Panc1 (cell line): ENCODE results near the gene PPARD. TPM values are rescaled to one million over a fixed set of nuclear protein-coding genes. Genes with fewer than 3 reads are reported as not detected.

Source experiments
- ATAC-seq: fragments of 200-7000 bp; cut with Tn5 transposase; 2 replicates; pipeline ENCODE4 v1.9.1; 2020; ENCODE audit warnings: mild to moderate bottlenecking, moderate library complexity
- BruUV-seq: library from RNA; stranded (reverse); fragments of 400-500 nt; replicated peaks from 2 replicates; lab custom pipeline; 2021; lab: Mats Ljungman, UMichigan
- CTCF ChIA-PET: fragments of 300-600 bp; sonication (Branson Sonifier 250); formaldehyde crosslinking; loops from one replicate; lab custom pipeline; 2022; ENCODE audit warnings: antibody characterized with exemption; lab: Charles Lee
- POLR2A ChIA-PET: fragments of 300-600 bp; sonication (Branson Sonifier 250); formaldehyde crosslinking; loops from one replicate; lab custom pipeline; 2022; ENCODE audit warnings: antibody characterized with exemption; lab: Charles Lee
- DNase-seq: peaks from one replicate; pipeline ENCODE4 v3.0.0-alpha.2; 2010; ENCODE audit warnings: low read depth, low spot score
- H3K27ac ChIP-seq: 2 replicates; pipeline ENCODE4 v1.5.1; 2011; ENCODE audit warnings: mild to moderate bottlenecking, low read length, inconsistent platforms
- H3K27me3 ChIP-seq: fragments of 200-500 bp; sonication (Bioruptor generic); 2 replicates; pipeline ENCODE4 v1.6.0; 2014; ENCODE audit warnings: low read length, inconsistent platforms; ENCODE audit not compliant: control insufficient read depth, insufficient read depth
- H3K36me3 ChIP-seq: fragments of 200-500 bp; sonication (Bioruptor generic); 2 replicates; pipeline ENCODE4 v1.5.1; 2014; ENCODE audit warnings: inconsistent platforms, mild to moderate bottlenecking, low read length, moderate library complexity; ENCODE audit not compliant: control insufficient read depth, insufficient read depth
- H3K4me1 ChIP-seq: 2 replicates; pipeline ENCODE4 v1.5.1; 2011; ENCODE audit warnings: inconsistent platforms, mild to moderate bottlenecking, low read length, moderate library complexity; ENCODE audit not compliant: control insufficient read depth, insufficient read depth
- H3K4me3 ChIP-seq, 2 experiments: 2 replicates each; pipeline ENCODE4 v1.5.1; 2011 to 2012; ENCODE audit warnings: low read depth in 2 of 2, low read length in 2 of 2, mild to moderate bottlenecking in 2 of 2, inconsistent platforms in 1 of 2, moderate library complexity in 1 of 2
- H3K9me3 ChIP-seq: fragments of 200-500 bp; sonication (Bioruptor generic); 2 replicates; pipeline ENCODE4 v1.5.1; 2014; ENCODE audit warnings: low read depth, mild to moderate bottlenecking, inconsistent platforms, low read length, moderate library complexity; ENCODE audit not compliant: control insufficient read depth, insufficient read depth
- POLR2AphosphoS5 ChIP-seq: IDR thresholded peaks from 2 replicates; pipeline ENCODE4 v1.6.1; 2012; ENCODE audit warnings: mild to moderate bottlenecking, low read depth, low read length, moderate library complexity
- SIN3A ChIP-seq: IDR thresholded peaks from 2 replicates; pipeline ENCODE4 v1.6.1; 2012; ENCODE audit warnings: low read depth, mild to moderate bottlenecking, low read length, moderate library complexity, borderline replicate concordance; ENCODE audit not compliant: insufficient read depth
- TCF7L2 ChIP-seq: IDR thresholded peaks from 2 replicates; pipeline ENCODE4 v1.6.1; 2011; ENCODE audit warnings: mild to moderate bottlenecking, low read depth, low read length, inconsistent platforms
- in situ Hi-C: cut with HindIII; loops from 2 replicates; pipeline ENCODE4 v1.10.0; 2016; ENCODE audit warnings: low sequenced_read_pairs, low pct_unique_long_range_greater_than_20kb
- intact Hi-C: fragments of 100-400 bp; cut with micrococcal nuclease; formaldehyde crosslinking; loops from one replicate; pipeline ENCODE4 v1.10.0; 2022; ENCODE audit not compliant: unreplicated experiment
- total RNA-seq: library from RNA; stranded (reverse); gene quantifications from one replicate; pipeline ENCODE4 v1.2.1, GENCODE V29; 2021; ENCODE audit not compliant: unreplicated experiment
- TF ChIP-seq, protein P1 (sequence below): fragments of 450-650 bp; IDR thresholded peaks from 2 replicates; pipeline ENCODE4 v1.5.1; 2017; ENCODE audit warnings: mild to moderate bottlenecking
- TF ChIP-seq, protein P2 (sequence below), 2 experiments: IDR thresholded peaks; 2 replicates each; pipeline ENCODE4 v1.6.1; 2011 to 2012; ENCODE audit warnings: low read depth in 2 of 2, control low read depth in 1 of 2, low read length in 1 of 2, mild to moderate bottlenecking in 1 of 2, moderate library complexity in 1 of 2; ENCODE audit not compliant: insufficient read depth in 1 of 2

PPARD gene
- total RNA-seq, 1 experiment from 2014 or later: 14.4 TPM

DNA sequence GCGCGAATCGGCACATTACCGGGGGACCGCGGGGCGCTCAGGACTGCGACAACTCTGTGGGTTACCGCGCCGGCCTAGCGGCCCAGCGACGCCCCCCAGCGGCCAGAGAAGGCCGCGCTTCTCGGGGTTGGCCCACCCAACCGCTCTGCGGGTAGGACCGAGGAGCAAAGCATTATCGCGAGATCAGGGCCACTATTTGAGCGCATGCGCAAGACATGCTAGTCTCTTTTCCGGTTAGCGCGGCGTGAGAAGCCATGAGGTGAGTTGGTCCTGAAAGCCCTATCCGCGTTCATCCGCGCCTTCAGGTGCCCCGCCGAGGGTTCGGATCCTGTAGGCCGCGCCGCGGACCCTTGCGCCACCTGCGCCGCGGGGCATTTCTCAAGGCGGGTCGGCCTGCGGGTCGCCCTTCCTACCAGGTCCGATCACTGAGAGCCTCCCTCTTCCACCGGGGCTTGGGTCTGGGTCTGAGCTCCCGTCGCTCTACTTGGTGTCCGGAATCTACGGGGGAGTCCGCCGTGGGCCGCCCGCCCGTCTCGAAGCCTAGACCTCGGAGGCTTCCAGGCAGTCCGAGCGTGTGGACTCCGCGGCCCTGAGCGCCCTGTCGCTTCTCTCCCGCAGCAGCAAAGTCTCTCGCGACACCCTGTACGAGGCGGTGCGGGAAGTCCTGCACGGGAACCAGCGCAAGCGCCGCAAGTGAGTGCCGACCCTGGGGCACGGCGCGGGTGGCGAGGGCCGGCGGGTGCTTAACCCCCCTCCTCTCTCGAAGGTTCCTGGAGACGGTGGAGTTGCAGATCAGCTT, 126.0 kb downstream of the PPARD start, which contains the start of gene RPL10A:
TSS of gene RPL10A (plus strand) at position 221 of the 799 bp plus-strand sequence. CDS start at position 255, 34 bp downstream.
- H3K27ac ChIP-seq: peak within 1 kb of the TSS; percentile 85
- peak within 1 kb of the TSS; percentile 95 for H3K4me3 ChIP-seq
- H3K36me3 ChIP-seq: peaks cover 30% of the 10 kb centered on the region
- in situ Hi-C loops: no loop called here
- no peaks in the 10 kb centered on the region for H3K9me3 ChIP-seq
- peak; percentile 90 for ATAC-seq
- intact Hi-C loops: no loop called here
- no peaks in the 10 kb centered on the region for H3K27me3 ChIP-seq
- no TSS peak for BruUV-seq
- ChIA-PET CTCF (no interaction called here), POLR2A (interaction anchor here (0.6 kb wide), 1 partner anchor 27 kb away, joined by 3 read pairs; no protein-coding TSS in a partner anchor)
- peak; percentile 87 for DNase-seq
- peaks cover 37% of the 10 kb centered on the region for H3K4me1 ChIP-seq
- TF ChIP-seq TCF7L2 (no peak), SIN3A (peak; percentile 96), POLR2AphosphoS5 (peak; percentile 100)
- TF ChIP-seq, protein P1, sequence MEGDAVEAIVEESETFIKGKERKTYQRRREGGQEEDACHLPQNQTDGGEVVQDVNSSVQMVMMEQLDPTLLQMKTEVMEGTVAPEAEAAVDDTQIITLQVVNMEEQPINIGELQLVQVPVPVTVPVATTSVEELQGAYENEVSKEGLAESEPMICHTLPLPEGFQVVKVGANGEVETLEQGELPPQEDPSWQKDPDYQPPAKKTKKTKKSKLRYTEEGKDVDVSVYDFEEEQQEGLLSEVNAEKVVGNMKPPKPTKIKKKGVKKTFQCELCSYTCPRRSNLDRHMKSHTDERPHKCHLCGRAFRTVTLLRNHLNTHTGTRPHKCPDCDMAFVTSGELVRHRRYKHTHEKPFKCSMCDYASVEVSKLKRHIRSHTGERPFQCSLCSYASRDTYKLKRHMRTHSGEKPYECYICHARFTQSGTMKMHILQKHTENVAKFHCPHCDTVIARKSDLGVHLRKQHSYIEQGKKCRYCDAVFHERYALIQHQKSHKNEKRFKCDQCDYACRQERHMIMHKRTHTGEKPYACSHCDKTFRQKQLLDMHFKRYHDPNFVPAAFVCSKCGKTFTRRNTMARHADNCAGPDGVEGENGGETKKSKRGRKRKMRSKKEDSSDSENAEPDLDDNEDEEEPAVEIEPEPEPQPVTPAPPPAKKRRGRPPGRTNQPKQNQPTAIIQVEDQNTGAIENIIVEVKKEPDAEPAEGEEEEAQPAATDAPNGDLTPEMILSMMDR: peak; percentile 99
- TF ChIP-seq, protein P2, sequence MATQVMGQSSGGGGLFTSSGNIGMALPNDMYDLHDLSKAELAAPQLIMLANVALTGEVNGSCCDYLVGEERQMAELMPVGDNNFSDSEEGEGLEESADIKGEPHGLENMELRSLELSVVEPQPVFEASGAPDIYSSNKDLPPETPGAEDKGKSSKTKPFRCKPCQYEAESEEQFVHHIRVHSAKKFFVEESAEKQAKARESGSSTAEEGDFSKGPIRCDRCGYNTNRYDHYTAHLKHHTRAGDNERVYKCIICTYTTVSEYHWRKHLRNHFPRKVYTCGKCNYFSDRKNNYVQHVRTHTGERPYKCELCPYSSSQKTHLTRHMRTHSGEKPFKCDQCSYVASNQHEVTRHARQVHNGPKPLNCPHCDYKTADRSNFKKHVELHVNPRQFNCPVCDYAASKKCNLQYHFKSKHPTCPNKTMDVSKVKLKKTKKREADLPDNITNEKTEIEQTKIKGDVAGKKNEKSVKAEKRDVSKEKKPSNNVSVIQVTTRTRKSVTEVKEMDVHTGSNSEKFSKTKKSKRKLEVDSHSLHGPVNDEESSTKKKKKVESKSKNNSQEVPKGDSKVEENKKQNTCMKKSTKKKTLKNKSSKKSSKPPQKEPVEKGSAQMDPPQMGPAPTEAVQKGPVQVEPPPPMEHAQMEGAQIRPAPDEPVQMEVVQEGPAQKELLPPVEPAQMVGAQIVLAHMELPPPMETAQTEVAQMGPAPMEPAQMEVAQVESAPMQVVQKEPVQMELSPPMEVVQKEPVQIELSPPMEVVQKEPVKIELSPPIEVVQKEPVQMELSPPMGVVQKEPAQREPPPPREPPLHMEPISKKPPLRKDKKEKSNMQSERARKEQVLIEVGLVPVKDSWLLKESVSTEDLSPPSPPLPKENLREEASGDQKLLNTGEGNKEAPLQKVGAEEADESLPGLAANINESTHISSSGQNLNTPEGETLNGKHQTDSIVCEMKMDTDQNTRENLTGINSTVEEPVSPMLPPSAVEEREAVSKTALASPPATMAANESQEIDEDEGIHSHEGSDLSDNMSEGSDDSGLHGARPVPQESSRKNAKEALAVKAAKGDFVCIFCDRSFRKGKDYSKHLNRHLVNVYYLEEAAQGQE (IDR thresholded peaks at IDR 0.05; ENCODE audit: insufficient read depth in 1 of 2, low read depth in 2 of 2, low read length in 1 of 2): peak in 1 of 2 experiments; percentile 74; a peak in 1 of 4 replicates

DNA sequence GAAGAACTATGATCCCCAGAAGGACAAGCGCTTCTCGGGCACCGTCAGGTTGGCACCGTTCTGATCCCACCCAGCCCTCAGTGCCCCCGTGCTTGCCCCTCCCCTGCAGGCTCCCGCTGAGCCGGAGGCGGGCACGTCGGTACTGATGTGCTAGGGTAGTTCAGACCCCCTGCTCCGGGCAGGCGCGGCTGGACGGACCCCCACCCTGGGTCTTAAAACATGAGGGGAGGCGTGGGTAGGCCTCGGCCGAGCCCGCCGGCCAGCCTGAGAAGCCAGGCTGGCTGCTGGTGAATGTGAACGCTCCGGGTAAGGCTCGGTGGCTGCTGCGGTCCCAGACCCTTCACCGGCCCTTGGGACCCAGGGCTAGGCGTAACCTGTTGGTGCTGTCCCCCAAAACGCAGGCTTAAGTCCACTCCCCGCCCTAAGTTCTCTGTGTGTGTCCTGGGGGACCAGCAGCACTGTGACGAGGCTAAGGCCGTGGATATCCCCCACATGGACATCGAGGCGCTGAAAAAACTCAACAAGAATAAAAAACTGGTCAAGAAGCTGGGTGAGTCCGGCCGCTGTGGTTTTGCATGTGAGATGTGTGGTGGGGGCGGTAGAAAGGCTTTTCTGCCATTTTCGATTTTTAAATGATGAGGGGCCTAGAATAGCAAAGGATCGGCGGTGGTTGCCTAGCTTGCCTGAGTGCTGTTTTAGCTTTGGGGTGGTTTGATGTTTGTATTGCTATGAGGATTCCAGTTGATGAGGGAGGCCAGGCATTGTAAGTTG, 126.8 kb downstream of the PPARD start:
- intact Hi-C loops: no loop called here
- peak; percentile 0; the same call in 1 of the 2 replicates for ATAC-seq
- POLR2A ChIA-PET: interaction anchor here (0.6 kb wide), 1 partner anchor 44 kb away, joined by 18 read pairs; no protein-coding TSS in a partner anchor
- no peaks in the 10 kb centered on the region for H3K27me3 ChIP-seq
- H3K9me3 ChIP-seq: no peaks in the 10 kb centered on the region
- CTCF ChIA-PET: no interaction called here
- peaks cover 42% of the 10 kb centered on the region for H3K4me1 ChIP-seq
- no TSS peak for BruUV-seq
- H3K36me3 ChIP-seq: peaks cover 30% of the 10 kb centered on the region
- peak overlapping the region; percentile 85 for H3K27ac ChIP-seq
- DNase-seq: no peak
- in situ Hi-C loops: no loop called here
- TF ChIP-seq, protein P2 (IDR thresholded peaks at IDR 0.05; ENCODE audit: insufficient read depth in 1 of 2, low read depth in 2 of 2, low read length in 1 of 2): no peak
- no peak; the same call in 1 of the 2 replicates for TF ChIP-seq SIN3A
- TF ChIP-seq TCF7L2: no peak
- peak overlapping the region; percentile 95 for H3K4me3 ChIP-seq
